8988T (cell line): ENCODE results near the gene TMEM198.
A peak's percentile ranks its signal among the peaks of the same experiment; 100 is the strongest.

ENCODE experiments used
- DNase-seq: peaks from one replicate; pipeline ENCODE4 v3.0.0; 2011

The TMEM198 gene

DNA sequence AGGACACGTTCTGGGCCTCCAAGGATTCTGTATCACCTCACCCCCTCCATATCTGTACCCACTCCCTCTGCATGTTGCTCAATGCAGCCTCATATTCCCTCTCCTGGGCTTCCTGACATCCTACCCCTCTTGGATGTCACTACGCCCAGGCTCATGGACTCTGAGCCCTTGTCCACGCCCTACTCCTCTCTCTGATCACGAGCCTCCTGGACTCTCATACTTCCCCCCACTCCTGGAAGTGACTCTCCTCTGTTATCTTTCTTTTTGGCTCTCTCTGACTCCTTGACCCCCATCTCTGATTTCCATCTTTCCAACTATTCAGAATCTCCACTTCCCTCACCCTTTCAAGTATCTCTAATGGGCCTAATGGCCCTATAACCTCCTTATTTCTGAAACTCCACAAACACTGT lies 2.1 kb downstream of the TMEM198 start:
- DNase-seq = no peak

- DNase-seq = no peak
Observed at GRCh38 chr2:219547621-219548020, 3.8 kb downstream of the TMEM198 start.

- DNase-seq = no peak
Observed at GRCh38 chr2:219548990-219549389, 5.2 kb downstream of the TMEM198 start.

GRCh38 chr2:219549619-219550018 lies 5.8 kb downstream of the TMEM198 start:
- DNase-seq = no peak

- DNase-seq = peak; percentile 56
Observed at GRCh38 chr2:219551441-219552381, 7.9 kb downstream of the TMEM198 start.

- DNase-seq = peak; percentile 94
Observed at GRCh38 chr2:219552382-219553167, 8.7 kb downstream of the TMEM198 start.

GRCh38 chr2:219553168-219553417 lies 9.3 kb downstream of the TMEM198 start:
- DNase-seq = no peak

GRCh38 chr2:219553463-219553963 lies 9.7 kb downstream of the TMEM198 start:
- DNase-seq = no peak

DNA sequence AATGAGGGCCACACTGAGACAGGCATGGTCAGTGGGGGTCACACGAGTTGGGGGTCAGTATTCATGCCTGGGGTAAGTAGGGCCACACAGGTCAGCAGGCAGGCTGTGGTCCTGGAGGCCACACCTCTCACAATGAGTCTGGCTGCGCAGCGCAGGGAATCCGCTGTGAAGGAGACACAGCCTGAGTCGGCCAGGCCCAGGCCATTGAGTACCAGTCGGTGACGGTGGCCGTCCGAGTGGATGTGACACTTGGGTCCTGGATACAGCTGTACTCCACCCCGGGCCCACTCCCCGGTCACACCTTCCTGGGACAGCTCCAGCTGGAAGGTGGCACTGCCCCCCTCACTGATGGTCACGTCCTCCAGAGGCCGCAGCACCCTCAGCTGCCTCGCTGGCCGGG lies 10.5 kb downstream of the TMEM198 start:
- DNase-seq = no peak

- no peak for DNase-seq
Observed at GRCh38 chr2:219555956-219556355, 12.1 kb downstream of the TMEM198 start.

- DNase-seq = no peak
Observed at GRCh38 chr2:219556413-219556812, 12.6 kb downstream of the TMEM198 start.

GRCh38 chr2:219557320-219557719 lies 13.5 kb downstream of the TMEM198 start:
- DNase-seq = no peak

GRCh38 chr2:219557791-219558785 lies 14.3 kb downstream of the TMEM198 start:
- DNase-seq = no peak

DNA sequence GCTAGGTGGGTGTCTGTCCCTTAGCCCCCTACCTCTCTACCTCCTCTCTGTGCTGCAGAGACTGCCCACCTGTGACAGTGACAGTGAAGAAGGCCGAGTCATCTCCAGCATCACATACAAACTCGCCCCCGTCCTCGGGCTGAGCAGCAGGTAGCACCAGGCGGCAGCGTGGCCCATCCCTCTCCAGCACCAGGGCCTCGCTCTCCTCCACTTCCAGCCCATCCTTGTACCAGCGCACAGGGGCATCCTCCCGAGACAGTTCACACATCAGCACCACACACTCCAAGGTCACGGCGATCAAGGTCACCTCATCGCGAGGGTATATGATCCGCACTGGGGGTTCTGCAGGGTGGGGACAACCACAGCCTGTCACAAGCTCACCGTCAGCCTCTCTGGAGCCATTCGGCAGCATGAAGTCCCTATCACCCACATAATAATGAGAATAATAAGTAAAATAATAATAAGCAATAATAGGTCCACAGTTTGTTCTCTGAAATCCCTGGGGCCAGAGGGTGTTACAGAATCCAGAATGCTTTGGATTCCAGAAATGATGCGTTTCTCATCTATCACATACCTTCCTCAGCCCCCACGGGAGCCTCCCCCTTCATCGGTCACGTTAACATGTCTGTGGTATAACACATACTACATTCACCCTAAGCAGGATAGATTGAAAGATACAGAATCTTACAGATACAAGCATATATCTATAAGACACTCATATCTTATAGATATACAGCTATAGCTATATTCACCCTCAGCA lies 15.5 kb downstream of the TMEM198 start:
- DNase-seq = no peak

GRCh38 chr2:219560037-219560892 lies 16.4 kb downstream of the TMEM198 start:
- peak; percentile 76 for DNase-seq

DNA sequence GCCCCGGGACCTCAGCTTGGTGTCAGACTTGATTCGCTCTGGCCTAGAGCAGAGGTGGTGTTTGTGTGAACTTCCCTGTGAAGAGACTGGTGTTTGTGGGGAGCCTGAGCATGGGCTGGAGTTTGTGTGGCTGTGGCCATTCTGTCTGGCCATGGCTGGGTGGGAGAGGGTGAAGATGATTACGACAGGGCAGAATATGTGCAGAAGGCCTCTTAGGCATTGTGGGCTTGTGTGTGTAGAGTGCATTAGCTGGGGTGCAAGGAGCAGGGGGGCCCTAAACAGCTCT lies 17.0 kb downstream of the TMEM198 start:
- no peak for DNase-seq

- DNase-seq = no peak
Observed at GRCh38 chr2:219561179-219562048, 17.6 kb downstream of the TMEM198 start.

DNA sequence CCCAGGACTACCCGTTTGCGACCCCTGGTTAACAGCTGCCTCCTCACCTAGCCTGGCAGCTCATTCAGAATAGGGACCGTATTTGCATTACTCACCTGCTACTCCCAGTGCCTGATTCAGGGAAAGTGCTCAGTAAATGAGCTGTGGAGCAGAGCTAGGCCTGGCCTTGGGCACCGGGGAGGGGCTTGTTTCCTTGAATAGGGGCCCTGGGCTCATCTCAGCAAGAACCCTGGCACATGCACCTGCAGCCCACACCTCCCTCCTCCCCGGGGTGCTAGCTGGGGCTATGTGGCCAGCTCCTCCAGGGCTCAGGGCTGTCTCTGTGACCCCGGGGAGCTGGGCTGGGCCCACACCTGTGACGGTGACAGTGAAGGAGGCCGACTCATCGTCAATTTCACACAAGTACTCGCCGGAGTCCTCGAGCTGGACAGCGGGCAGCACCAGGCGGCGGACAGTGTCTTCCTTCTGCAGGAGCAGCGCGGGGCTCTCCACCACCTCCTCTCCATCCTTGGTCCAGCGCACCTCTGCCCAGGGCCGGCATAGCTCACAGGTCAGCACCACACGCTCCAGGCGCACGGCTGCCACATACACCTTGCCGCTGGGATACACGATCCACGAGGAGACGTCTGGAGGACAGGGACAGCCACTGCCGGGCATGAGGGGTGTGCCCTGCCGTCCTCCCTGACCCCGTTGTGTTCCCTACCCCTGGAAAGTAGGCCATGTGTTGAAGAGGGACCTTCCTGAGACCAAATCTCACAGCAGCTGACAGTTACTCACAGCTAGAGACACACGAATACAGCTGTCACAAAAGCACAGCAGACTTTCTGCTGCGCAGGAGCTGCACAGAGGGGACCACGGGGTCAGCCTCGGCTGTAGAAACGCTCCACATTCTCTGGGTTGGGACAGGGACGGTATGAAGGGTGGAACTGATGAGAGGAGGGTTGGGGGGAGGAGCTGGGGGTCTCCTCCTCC lies 18.5 kb downstream of the TMEM198 start:
- DNase-seq = no peak
